DMS79 treated with DMSO at 0.1 percent for 48 hours (cell line): ENCODE results near the gene SCARF2.
"Not testable (repeated sequence)": the region's sequence is repeated elsewhere in the genome, so short reads cannot be mapped to it uniquely, and the experiment has no call there.

Experiments used
- DNase-seq: peaks from one replicate; lab custom pipeline; 2025; lab: John Stamatoyannopoulos, UW

Gene SCARF2, protein sequence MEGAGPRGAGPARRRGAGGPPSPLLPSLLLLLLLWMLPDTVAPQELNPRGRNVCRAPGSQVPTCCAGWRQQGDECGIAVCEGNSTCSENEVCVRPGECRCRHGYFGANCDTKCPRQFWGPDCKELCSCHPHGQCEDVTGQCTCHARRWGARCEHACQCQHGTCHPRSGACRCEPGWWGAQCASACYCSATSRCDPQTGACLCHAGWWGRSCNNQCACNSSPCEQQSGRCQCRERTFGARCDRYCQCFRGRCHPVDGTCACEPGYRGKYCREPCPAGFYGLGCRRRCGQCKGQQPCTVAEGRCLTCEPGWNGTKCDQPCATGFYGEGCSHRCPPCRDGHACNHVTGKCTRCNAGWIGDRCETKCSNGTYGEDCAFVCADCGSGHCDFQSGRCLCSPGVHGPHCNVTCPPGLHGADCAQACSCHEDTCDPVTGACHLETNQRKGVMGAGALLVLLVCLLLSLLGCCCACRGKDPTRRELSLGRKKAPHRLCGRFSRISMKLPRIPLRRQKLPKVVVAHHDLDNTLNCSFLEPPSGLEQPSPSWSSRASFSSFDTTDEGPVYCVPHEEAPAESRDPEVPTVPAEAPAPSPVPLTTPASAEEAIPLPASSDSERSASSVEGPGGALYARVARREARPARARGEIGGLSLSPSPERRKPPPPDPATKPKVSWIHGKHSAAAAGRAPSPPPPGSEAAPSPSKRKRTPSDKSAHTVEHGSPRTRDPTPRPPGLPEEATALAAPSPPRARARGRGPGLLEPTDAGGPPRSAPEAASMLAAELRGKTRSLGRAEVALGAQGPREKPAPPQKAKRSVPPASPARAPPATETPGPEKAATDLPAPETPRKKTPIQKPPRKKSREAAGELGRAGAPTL

DNA sequence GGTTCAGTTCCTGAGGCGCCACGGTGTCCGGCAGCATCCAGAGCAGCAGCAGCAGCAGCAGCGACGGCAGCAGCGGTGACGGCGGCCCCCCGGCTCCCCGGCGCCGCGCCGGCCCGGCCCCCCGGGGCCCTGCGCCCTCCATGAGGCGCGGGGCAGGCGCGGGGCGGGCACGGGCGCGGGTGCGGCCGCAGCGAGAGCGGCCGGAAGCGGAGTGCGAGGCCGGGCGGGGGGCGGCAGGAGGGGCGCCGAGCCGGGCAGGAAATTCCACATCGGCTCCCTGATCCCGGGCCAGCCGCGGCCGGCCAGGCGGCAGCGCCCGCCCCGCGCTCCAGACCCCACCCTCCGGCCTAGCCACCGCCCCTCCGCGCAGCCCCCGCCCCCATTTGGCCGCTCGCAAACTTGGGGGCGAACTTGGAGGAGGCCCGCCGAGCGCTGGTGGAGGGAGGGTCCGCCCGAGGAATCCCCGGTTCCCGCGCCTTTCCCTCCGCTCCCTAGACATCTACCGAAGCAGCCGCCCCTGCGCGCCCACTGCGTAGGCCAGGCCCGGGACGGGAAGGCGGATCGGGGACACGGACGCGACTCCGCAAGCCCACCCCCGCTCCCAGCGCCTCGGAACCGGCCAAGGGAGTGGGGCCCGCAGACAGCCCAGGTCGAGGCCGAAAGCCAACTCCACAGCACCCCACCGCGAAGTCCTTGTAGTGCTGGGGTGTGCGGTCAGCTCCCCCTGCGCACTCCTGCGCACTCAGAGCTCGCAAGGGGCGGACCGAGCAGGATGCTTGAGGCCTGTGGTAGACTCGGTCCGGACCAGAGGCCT, at the start of gene SCARF2:
Gene SCARF2 (minus strand): TSS at position 213 of the 814 bp plus-strand sequence. CDS start 71 bp downstream, at position 142.
- no peak for DNase-seq

DNA sequence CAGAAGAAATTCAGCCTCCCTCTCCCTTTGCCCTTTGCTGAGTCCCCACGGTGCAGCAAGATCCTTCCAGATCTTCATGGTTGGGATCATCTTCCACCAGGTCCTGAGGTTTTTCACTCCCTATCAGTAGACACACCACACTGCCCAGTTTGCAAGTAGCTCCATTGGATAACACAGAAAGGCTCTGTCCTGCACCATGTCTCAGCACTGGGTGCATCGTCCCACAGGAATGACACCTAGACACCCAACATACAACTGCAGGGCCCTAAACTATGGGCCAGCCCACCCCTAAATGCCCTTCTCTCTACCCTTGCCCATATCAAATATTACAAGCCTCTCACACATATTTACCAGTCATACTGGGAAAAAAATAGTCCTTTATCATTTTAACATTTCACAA, 48.6 kb upstream of the SCARF2 start:
- no peak for DNase-seq

DNA sequence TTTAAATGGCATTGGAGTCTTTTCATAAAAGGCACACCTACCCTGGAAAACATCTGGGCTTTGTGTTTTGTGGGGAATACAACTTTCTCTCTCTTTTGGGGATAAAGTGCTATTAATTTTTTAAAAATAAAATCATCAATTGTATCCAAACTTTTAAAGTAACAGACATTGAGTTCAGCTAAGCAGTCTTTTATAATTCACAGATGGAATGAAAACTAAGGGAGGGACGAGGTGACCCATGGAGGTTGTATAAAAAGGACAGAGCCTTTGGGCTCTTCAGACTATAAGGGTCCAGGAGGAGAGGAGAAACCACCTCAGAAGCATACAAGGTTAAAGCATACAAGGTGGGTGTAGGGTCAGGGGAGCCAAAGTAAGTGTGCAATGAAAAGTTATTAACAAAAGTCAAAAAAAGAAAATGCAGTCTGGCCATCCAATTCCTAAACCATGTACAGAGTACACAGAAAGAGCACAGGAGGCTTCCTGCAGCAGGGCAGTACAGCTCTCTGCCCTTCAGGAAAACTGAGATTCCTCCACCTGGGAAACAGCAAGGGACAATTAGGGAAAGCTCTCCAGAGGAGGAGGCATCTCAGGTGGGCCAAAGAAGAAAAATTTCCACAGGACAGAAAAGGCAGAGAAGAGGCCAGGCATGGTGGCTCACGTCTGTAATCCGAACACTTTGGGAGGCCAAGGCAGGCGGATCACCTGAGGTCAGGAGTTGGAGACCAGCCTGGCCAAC, 47.5 kb upstream of the SCARF2 start:
- DNase-seq: no peak

DNA sequence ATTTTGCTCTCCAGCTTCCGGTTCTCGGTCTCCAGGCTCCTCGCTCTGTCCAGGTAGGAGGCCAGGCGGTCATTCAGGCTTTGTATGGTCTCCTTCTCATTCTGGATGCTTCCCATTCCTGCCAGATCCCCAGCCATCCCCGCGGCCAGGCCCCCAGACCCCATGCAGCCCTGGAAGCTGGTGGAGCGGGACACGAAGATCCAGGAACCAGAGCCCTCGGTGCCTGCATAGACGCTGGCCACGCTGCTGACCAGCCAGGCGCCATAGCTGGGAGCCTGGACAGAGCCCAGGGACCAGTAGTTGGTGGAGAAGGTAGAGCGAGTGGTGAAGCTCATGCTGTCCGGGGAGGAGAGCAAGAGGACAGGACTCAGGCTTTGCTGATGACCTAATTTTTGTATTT, 46.1 kb upstream of the SCARF2 start:
- DNase-seq: no peak

DNA sequence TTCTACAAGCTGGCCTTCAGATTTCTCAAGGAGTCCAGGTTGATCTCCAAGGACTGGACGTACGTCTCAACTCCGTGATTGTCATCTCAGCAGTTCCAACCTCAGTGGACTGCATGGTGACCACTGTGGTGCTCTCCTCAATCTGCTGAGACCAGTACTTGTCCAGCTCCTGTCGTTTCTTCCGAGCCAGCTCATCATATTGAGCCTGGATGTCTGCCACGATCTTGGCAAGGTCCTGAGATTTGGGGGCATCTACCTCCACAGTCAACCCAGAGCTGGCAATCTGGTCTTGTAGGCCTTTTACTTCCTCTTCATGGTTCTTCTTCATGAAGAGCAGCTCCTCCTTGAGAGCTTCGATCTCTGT, 45.5 kb upstream of the SCARF2 start:
- not testable (repeated sequence) for DNase-seq

DNA sequence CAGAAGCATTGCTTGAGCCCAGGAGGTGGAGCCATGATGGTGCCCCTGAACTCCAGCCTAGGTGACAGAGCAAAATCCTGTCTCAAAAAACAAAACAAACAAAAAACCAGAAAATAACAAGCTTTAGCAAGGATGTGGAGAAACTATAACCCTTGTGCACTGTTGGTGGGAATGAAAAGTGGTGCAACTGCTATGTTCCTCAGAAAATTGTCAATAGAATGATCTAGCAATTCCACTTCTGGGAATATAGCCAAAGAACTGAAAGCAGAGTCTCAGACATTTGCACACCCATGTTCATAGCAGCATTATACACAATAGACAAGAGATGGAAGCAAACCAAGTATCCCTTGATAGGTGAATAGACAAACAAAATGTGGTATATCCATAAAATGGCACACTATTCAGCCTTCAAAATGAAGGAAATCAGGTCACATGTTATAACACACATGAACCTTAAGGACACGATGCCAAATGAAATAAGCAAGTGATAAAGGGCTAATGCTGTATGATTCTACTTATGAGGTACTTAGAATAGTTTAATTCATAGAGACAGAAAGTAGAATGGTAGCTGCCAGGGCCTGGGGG, 42.1 kb upstream of the SCARF2 start:
- DNase-seq: no peak

DNA sequence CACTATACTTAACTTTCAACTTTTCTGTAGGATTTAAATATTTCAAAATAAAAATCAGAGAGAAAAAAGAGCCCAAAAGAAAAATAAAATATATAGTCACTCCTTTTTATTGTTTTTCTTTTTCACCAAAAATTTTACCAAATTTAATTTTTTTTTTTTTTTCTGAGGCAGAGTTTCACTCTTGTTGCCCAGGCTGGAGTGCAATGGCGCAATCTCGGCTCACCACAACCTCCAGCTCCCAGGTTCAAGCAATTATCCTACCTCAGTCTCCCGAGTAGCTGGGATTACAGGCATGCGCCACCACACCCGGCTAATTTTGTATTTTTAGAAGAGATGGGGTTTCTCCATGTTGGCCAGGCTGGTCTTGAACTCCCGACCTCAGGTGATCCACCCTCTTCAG, 40.4 kb upstream of the SCARF2 start:
- DNase-seq: not testable (repeated sequence)

DNA sequence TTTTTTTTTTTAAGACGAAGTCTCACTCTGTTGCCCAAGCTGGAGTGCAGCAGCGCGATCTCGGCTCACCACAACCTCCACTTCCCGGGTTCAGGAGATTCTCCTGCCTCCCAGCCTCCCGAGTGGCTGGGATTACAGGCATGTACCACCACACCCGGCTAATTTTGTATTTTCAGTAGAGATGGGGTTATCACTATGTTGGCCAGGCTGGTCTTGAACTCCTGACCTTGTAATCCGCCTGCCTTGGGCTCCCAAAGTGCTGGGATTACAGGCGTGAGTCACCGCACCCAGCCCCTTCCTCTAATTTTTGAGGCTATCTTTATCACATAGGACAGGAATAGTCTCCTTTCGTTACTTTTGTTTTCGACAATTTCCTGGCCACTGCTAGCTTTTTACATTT, 37.9 kb upstream of the SCARF2 start:
- DNase-seq: not testable (repeated sequence)

DNA sequence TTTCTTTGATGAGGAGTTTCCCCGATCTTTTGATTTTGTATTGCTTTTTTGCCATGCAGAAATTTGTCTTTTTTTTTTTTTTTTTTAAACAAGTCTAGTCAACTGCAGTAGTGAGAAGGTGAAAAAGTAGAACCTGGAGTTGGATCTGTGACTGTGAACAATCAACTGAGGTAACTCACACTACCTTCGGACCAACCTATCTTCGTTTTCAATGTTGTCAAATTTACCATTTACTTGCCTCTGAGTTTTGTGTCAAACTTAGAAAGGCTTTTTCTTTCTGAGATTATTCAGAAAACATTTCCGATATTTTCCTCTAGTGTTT, 37.5 kb upstream of the SCARF2 start:
- DNase-seq: no peak

DNA sequence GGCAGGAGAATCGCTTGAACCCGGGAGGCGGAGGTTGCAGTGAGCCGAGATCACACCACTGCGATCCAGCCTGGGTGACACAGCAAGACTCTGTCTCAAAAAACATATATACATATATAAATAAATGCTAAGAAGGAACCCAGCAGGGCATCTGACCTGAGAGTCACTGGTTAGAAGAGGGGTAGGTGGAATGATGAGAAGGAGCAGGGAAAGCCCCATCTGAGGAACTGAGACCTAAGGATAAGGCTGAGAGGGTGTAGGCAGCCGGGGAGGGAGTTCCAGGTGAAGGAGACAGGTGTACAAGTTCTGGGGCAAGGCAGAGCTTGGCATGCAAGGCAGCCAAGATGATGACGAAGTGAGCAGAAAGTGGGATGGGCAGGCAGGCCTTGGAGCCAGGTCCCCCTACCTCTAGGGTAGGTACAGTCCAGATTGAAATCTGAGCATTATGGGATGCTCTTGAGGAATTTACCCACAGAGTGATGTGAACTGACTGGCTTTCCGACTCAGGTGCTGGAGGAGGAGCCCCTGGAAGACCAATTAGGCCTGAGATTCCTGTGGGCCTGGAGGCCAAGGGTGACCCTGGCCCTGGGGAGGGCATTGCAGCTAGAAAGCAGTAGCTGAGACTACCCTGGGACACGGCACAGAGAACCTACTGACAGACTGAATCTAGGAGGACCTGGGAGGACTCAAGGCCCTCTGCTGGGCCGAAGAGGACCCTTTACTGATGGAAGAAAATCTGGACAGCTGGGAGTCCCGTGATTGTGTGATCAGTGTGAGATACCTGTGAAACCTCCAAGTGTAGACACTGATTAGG, 35.2 kb upstream of the SCARF2 start:
- DNase-seq: no peak

DNA sequence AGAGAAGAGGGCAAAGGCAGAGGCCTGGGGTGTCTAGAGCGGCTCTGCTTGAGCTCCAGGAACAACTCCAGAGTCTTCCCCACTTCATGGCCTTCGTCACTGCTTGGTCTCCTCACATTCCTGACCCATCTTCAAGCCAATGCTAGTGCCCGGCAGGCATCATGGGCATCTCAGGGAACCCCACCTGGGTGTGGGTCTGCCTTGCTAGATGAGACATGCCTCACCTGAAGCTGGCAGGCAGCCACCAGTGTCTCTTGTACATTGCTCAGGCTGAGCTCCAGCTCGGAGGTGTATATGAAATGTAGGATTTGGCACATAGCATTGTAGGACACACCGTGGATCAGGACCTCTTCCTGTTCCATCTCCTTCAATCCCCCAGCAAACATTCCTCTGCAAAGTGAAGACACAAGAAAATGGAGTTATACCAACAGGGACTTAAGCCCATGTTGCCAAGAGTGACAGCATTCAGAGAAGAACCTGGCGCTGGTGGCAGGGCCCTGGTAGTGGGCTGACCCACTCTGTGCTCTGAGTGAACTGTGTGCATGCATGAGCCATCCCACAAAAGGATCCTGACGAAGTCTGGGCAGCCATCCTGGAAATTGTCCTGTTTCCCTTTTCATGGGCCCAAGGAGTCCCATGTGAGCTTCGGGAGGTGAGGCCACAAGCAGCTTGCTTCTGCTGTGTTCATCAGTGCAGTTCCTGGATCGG, 33.7 kb upstream of the SCARF2 start:
- no peak for DNase-seq

DNA sequence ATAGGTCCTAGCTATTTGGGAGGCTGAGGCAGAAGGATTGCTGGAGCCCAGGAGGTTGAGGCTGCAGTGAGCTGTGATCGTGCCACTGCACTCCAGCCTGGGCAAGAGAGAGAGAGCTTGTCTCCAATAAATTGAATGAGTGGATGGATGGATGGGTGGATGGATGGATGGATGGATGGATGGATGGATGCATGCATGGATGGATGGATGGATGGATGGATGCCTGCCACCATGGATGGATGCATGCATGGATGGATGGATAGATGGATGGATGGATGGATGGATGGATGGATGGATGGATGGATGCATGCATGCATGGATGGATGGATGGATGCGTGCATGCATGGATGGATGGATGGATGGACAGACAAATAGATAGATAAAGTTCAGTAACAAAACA, 32.9 kb upstream of the SCARF2 start:
- DNase-seq: not testable (repeated sequence)

DNA sequence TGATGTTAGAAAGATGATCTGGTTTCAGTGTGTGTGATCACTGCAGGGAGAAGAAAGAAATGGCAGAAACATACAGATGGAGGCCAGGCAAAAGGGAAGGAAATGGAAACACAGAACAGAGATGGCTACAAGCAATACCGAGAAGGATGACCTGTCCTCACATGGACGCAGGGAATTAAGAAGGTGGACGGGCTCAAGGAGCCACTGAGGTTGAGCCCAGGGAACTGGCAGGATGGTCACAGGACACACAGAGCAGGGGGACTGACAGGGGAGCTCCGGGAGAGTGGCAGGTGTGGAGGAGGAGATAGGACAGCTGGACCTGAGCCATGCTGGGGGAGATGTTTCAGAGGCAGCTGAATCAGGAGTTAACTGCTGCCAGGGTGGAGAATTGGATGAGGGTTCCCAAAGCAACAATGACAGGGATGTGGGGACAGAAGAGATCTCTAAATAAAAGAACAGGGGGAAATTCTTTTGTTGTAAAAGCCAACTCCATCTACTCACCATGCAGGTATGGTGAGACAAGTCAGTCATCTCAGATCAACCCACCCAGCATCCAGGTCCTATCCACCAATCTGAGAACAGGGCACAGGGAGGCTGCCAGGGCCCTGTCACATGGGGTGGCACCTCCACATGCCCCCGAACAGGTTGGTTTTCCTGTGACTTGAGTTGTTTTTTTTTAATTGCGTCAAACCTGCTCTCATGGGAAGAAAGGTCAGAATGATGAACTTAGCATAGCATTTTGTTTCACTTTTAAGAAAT, 31.7 kb upstream of the SCARF2 start:
- no peak for DNase-seq

DNA sequence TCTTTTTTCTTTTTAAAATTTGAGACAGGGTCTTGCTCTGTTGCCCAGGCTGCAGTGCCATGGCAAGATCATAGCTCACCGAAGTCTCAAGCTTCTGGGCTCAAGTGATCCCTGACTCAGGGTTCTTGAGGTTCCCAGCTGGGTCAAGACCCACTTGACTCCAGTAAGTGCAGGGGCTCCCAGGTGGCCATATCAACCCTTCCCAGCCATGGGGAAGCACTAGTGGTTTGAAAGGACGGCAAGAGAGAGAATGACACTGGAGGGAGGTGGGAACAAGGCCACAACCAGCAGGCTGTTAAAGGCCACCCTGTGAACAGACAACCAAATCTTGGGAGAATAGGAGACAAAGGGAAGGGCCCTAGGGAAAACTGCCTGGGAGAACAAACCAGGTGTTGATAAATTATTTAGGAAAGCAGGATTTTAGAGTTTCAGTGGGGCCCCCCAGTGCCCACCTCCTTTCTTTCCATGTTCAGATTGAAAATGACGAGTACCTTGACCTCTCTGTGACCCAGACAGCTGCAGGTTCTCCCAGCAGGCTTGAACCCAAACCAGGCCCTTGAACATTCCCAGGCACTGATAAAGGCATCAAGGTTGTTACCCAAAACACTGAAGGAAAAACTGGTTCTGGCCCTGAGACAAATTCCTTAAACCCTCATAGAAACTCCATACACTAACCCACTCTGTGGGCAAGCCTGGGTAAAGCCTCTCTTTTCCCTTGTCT, 29.2 kb upstream of the SCARF2 start:
- no peak for DNase-seq

DNA sequence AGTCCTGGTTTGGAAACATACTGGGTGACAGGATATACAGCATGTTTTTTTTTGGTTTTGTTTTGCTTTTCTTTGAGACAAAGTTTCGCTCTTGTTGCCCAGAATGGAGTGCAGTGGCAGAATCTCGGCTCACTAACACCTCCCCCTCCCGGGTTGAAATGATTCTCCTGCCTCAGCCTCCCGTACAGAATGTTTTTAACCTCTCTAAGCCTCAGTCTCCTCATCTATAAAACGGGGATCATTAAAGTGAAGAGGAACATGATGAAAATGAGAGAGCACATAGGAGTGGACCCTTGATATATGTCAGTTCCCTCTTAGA, 28.1 kb upstream of the SCARF2 start:
- DNase-seq: no peak

DNA sequence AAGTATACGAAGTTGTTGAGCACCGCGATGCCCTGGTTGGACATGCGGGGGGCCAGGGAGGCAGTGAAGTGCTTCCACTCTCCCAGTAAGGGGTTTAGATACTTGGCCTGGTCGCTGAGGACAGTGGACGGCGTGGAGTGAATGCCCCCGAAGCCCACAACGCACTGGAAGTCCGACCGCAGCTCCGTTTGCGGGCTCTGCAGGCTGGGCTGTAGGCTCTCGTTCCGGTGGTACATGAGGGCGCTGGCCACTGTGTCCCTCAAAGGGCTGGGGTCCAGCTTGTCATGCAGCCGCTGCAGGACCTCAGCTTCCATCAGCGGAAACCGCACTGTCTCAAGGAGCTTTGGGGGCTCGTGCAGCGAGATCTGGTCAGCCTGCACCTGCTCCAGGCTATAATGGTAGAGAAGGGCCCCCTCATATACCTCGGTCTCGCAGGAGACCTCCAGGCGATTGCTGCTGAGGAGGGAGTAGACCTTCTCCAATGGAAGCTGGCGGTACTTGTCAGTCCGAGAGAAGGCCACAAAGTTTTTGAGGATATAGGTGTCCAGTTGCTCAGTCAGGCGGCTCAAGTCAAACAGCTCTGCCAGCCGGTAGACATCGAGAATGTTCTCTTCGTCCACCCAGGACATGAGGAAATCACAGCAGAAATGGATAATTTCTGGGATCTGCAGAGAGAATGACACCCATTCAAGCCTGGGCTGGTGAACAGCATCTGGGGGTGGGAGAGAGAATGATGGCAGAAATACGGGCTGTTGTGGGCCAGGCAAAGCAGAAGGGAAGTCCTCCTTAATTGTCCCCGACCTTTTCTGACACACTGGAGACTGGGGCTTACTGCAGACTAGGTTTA, 27.5 kb upstream of the SCARF2 start:
- DNase-seq: no peak

DNA sequence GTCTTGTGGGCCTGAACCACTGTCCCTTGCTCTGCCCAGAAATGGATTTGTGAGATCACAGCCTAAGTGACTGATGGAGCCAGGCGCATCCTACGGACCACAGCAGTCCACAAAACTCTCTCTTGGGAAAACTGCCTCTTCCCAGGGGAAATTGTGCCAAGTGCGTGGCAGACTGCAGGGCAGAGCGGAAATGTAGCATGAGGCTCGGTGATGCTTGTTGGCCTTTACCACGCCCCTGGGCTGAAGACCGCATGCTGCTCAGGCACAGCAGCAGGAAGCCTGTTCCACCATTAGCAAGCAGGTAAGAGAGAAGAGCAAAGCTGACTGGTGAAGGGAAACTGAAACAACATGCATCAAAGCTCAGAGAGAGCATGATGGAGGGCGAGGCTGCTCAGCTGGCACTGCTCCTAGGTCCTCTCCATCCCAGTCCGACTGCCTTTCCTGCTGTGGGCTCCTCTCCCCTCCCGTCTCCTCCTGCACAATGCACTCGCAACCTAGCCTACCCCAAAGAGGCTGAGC, 26.5 kb upstream of the SCARF2 start:
- DNase-seq: no peak
